Endothelial cell of umbilical vein (primary cell): ENCODE results near the gene ADORA2A.

Experiments
- EZH2 ChIP-seq: IDR thresholded peaks from 2 replicates; pipeline ENCODE4 v1.6.1; 2012; ENCODE audit warnings: borderline replicate concordance, low read depth, mild to moderate bottlenecking, moderate library complexity, low read length, inconsistent platforms; ENCODE audit not compliant: severe bottlenecking
- FOS ChIP-seq: IDR thresholded peaks from 2 replicates; pipeline ENCODE4 v1.6.1; 2011; ENCODE audit warnings: mild to moderate bottlenecking, low read length, moderate library complexity, borderline replicate concordance; ENCODE audit not compliant: insufficient read depth
- GATA2 ChIP-seq: IDR thresholded peaks from 2 replicates; pipeline ENCODE4 v1.7.0; 2011; ENCODE audit warnings: low read depth, mild to moderate bottlenecking, moderate library complexity, mixed read lengths, low read length; ENCODE audit not compliant: insufficient read length, insufficient read depth
- JUN ChIP-seq: IDR thresholded peaks from 2 replicates; pipeline ENCODE4 v1.6.1; 2011; ENCODE audit warnings: borderline replicate concordance, low read depth; ENCODE audit not compliant: insufficient read length, insufficient read depth
- MYC ChIP-seq: IDR thresholded peaks from one replicate; pipeline ENCODE4 v1.6.1; 2011; ENCODE audit warnings: mild to moderate bottlenecking, low read depth, low read length
- POLR2A ChIP-seq: IDR thresholded peaks from 2 replicates; pipeline ENCODE4 v1.6.1; 2012; ENCODE audit warnings: low read depth, mild to moderate bottlenecking, control low read depth, low read length
- POLR2AphosphoS5 ChIP-seq: IDR thresholded peaks from 2 replicates; pipeline ENCODE4 v1.6.1; 2012; ENCODE audit warnings: low read depth, mild to moderate bottlenecking, control low read depth, low read length, moderate library complexity; ENCODE audit not compliant: insufficient read depth
- TF ChIP-seq, protein P1 (sequence below), 2 donors: IDR thresholded peaks; 1 replicate in 1 of 2; 2 replicates in 1 of 2; pipeline ENCODE4 v1.5.1; 2011; ENCODE audit warnings: low read length in 2 of 2, mild to moderate bottlenecking in 2 of 2, moderate library complexity in 2 of 2, control low read depth in 1 of 2, inconsistent platforms in 1 of 2, low read depth in 1 of 2; ENCODE audit not compliant: insufficient read depth in 1 of 2; ENCODE audit errors: extremely low read depth in 1 of 2
- TF ChIP-seq, protein P2 (sequence below): IDR thresholded peaks from 2 replicates; pipeline ENCODE4 v1.6.1; 2011; ENCODE audit not compliant: insufficient read depth, insufficient read length

DNA sequence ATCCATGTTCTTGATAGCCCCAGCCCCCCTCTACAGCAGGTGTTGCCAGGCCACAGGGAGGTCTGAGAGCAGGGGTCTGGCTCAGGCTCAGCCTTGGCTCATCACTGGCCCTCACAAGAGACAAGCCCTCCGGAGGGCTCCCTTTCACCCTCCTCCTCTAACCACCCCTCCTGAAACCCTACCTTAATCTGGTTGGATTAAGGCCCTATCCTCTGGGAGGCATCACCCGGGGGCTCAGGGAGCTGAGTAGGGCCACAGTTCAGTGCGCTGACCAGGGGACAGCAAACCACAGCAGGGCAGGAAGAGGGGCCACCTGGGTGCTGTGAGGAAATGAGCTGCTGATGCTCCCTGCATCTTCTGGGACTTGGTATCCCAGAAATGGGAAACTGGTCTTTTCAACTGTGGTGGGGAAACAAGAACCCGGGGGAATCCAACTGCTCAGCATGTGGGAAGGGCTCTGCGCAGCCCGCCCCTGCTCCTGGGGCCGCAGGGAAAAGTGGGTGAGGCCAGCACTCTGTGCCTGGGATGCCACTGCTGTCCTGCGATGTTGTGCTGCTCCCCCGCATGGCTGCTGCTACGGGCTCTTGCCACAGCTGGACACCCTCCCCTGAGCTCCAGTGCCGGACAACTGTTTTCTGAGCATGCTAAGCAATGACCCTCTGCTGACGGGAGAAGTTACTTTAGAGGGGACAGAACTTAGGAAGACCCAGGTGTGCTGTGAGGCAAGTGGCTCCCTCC is 17.5 kb downstream of the ADORA2A start:
- TF ChIP-seq EZH2: no peak
- TF ChIP-seq, protein P1, sequence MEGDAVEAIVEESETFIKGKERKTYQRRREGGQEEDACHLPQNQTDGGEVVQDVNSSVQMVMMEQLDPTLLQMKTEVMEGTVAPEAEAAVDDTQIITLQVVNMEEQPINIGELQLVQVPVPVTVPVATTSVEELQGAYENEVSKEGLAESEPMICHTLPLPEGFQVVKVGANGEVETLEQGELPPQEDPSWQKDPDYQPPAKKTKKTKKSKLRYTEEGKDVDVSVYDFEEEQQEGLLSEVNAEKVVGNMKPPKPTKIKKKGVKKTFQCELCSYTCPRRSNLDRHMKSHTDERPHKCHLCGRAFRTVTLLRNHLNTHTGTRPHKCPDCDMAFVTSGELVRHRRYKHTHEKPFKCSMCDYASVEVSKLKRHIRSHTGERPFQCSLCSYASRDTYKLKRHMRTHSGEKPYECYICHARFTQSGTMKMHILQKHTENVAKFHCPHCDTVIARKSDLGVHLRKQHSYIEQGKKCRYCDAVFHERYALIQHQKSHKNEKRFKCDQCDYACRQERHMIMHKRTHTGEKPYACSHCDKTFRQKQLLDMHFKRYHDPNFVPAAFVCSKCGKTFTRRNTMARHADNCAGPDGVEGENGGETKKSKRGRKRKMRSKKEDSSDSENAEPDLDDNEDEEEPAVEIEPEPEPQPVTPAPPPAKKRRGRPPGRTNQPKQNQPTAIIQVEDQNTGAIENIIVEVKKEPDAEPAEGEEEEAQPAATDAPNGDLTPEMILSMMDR (IDR thresholded peaks at IDR 0.05; ENCODE audit: extremely low read depth in 1 of 2, insufficient read depth in 1 of 2, low read depth in 1 of 2, low read length in 2 of 2): no peak
- no peak for TF ChIP-seq JUN
- TF ChIP-seq POLR2A: no peak
- no peak for TF ChIP-seq POLR2AphosphoS5
- no peak for TF ChIP-seq MYC
- TF ChIP-seq, protein P2, sequence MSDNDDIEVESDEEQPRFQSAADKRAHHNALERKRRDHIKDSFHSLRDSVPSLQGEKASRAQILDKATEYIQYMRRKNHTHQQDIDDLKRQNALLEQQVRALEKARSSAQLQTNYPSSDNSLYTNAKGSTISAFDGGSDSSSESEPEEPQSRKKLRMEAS: no peak
- no peak for TF ChIP-seq GATA2
- TF ChIP-seq FOS: no peak
